ENCODE data around the gene DACH2.

DNA sequence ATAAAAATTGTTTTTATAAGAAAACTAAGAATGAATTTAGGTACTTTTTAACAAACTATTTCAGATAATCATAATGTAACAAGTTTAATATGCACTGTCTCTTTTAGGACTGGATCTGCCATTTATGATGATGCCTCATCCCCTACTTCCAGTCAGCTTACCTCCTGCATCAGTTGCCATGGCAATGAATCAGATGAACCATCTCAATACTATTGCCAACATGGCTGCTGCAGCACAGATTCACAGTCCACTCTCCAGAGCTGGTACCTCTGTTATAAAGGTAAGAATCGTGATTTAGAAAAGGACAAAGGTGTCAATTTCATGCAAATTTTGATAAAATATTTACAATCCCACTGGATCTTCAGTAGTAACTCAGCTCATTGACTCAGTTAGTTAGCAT, 566.2 kb downstream of the DACH2 start:
- TF ChIP-seq TAF1 (IDR thresholded peaks at IDR 0.05; ENCODE audit: borderline replicate concordance, insufficient read depth, low read length) (no peak), SIN3A (IDR thresholded peaks at IDR 0.05; ENCODE audit: borderline replicate concordance, insufficient read depth, low read length) (no peak), REST (IDR thresholded peaks at IDR 0.05; ENCODE audit: insufficient read depth in 1 of 2, low read depth in 2 of 2, low read length in 2 of 2) (no peak)
